Kidney (tissue), 14 donors: Measurements from ENCODE around the gene URB1. TPM values are rescaled to one million over a fixed set of nuclear protein-coding genes. Genes with fewer than 3 reads are reported as not detected.

ENCODE experiments used
- DNase-seq, 5 donors: peaks; one replicate each; pipeline ENCODE4 v3.0.0-alpha.2; 2013 to 2020
- FAIRE-seq: peaks from 2 replicates; lab custom pipeline; 2012; peaks lifted over from hg19 to GRCh38; lab: Jason Lieb, UNC
- H3K27ac ChIP-seq, 2 donors: one replicate each; pipeline ENCODE4 v1.7.0; 2013; ENCODE audit warnings: low read depth in 2 of 2, low read length in 2 of 2, inconsistent platforms in 1 of 2
- H3K27me3 ChIP-seq: one replicate; pipeline ENCODE4 v1.7.1; 2013; ENCODE audit warnings: low read length, inconsistent platforms; ENCODE audit not compliant: control insufficient read depth, insufficient read depth
- H3K36me3 ChIP-seq, 3 donors: one replicate each; pipeline versions ENCODE4 v1.7.0 to v1.7.1; 2013; ENCODE audit warnings: low read length in 3 of 3, control low read depth in 1 of 3, inconsistent platforms in 1 of 3; ENCODE audit not compliant: insufficient read depth in 3 of 3, control insufficient read depth in 2 of 3
- H3K4me1 ChIP-seq, 3 donors: one replicate each; pipeline versions ENCODE4 v1.7.0 to v1.7.1; 2013; ENCODE audit warnings: low read length in 3 of 3, inconsistent platforms in 1 of 3, low read depth in 1 of 3; ENCODE audit not compliant: control insufficient read depth in 2 of 3, insufficient read depth in 2 of 3
- H3K4me3 ChIP-seq, 3 donors: one replicate each; pipeline versions ENCODE4 v1.7.0 to v1.8.1; 2013; ENCODE audit warnings: low read length in 3 of 3, control low read depth in 1 of 3, inconsistent platforms in 1 of 3
- H3K9ac ChIP-seq, 3 donors: one replicate each; pipeline versions ENCODE4 v1.7.0 to v1.7.1; 2013; ENCODE audit warnings: low read length in 3 of 3, control low read depth in 1 of 3, inconsistent platforms in 1 of 3
- H3K9me3 ChIP-seq, 3 donors: one replicate each; pipeline versions ENCODE4 v1.7.0 to v1.7.1; 2013; ENCODE audit warnings: low read length in 3 of 3, control low read depth in 1 of 3, inconsistent platforms in 1 of 3; ENCODE audit not compliant: control insufficient read depth in 2 of 3, insufficient read depth in 1 of 3
- intact Hi-C: fragments of 100-400 bp; cut with DNase I; formaldehyde crosslinking; loops from one replicate; pipeline ENCODE4 v1.11.1; 2022
- polyA plus RNA-seq: library from polyadenylated mRNA; stranded (reverse); fragments of 350-450 nt; fragmentation: Illumina TruSeq; extraction: RNeasy Lipid Tissue Mini Kit (QIAGEN cat#74804); gene quantifications from one replicate; pipeline ENCODE4 v1.2.3, GENCODE V29; 2014; ENCODE audit warnings: low read depth, low replicate concordance; ENCODE audit not compliant: insufficient read depth
- total RNA-seq: library from RNA; stranded (reverse); fragmentation: NEBNext Ultra II Directional; extraction: Animal tissue kit (Norgen Biotek cat#: 25700); gene quantifications from one replicate; pipeline ENCODE4 v1.2.1, GENCODE V29; 2021
- TF ChIP-seq, protein P1 (sequence below): IDR thresholded peaks from 3 replicates; pipeline ENCODE4 v1.5.1; 2012; ENCODE audit warnings: mild to moderate bottlenecking, moderate library complexity, borderline replicate concordance; ENCODE audit not compliant: insufficient read depth; ENCODE audit errors: extremely low read depth
- donor health status: control.
- donor health status: control.
- donor health status: control.
- donor health status: control.
- donor health status: control.
- donor health status: DM: yes; HTN: yes; CAD: no.
- donor health status: Normal renal cell carcinoma (clear cell type).

The URB1 gene
- total and polyA plus RNA-seq, 2 donors from 2014 or later: 1.7 to 15.0 TPM

DNA sequence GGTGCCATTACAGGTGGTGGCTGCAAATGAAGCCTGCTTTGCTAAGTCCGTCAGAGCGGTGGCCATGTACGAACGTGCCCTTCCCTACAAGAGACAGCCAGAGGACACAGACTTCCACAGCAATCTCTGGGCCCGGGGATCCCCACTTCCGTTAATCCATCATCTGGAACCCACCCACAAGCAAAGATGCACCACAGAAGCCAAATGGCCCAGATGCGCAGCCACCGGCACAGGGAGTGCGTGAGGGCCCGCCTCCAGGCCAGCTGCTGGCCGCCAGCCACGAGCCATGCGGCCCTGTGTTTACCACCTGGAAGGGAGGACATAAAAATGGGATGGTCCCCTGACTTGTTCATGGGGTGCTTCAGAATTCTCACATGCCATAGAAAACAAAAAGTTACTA is 72.1 kb downstream of the URB1 start:
- H3K4me1 ChIP-seq: peaks cover 0 to 2% (median 0%) of the 10 kb centered on the region in 3 donors
- no peak overlapping the region for H3K4me3 ChIP-seq
- TF ChIP-seq, protein P1, sequence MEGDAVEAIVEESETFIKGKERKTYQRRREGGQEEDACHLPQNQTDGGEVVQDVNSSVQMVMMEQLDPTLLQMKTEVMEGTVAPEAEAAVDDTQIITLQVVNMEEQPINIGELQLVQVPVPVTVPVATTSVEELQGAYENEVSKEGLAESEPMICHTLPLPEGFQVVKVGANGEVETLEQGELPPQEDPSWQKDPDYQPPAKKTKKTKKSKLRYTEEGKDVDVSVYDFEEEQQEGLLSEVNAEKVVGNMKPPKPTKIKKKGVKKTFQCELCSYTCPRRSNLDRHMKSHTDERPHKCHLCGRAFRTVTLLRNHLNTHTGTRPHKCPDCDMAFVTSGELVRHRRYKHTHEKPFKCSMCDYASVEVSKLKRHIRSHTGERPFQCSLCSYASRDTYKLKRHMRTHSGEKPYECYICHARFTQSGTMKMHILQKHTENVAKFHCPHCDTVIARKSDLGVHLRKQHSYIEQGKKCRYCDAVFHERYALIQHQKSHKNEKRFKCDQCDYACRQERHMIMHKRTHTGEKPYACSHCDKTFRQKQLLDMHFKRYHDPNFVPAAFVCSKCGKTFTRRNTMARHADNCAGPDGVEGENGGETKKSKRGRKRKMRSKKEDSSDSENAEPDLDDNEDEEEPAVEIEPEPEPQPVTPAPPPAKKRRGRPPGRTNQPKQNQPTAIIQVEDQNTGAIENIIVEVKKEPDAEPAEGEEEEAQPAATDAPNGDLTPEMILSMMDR: no peak
- no peak for DNase-seq
- peaks cover 9 to 70% (median 34%) of the 10 kb centered on the region in 3 donors for H3K36me3 ChIP-seq
- no peak overlapping the region for H3K9ac ChIP-seq
- H3K9me3 ChIP-seq: no peaks in the 10 kb centered on the region
- no peak for FAIRE-seq
- H3K27ac ChIP-seq: no peak overlapping the region
- H3K27me3 ChIP-seq: no peaks in the 10 kb centered on the region
- intact Hi-C loops: no loop called here

DNA sequence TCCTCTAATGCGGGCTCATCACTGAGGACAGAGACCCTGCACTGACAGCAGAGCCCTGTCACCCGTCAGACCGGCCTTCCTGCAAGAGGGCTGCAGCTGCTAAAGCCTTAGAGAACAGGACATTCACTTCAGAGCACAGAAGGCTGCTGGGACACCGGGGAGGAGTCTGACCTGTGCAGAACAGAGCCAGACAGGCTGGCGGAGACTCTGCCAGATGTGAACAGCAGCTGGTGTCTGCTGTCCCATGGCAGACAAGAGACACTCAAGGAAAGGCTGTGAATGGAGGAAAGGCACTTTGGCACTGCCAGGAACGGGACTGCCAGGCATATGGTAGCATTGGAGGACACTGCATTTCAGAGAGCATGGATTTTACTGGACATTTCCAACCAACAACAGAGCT is 72.8 kb downstream of the URB1 start:
- no peak for FAIRE-seq
- TF ChIP-seq, protein P1: no peak
- Histone ChIP-seq H3K36me3 (peaks cover 9 to 70% (median 29%) of the 10 kb centered on the region in 3 donors), H3K27me3 (no peaks in the 10 kb centered on the region), H3K4me3 (no peak overlapping the region), H3K9ac (no peak overlapping the region), H3K9me3 (no peaks in the 10 kb centered on the region), H3K4me1 (peaks cover 0 to 2% (median 0%) of the 10 kb centered on the region in 3 donors), H3K27ac (no peak overlapping the region)
- intact Hi-C loops: no loop called here
- DNase-seq: peak in 1 of 5 donors; percentile 38

DNA sequence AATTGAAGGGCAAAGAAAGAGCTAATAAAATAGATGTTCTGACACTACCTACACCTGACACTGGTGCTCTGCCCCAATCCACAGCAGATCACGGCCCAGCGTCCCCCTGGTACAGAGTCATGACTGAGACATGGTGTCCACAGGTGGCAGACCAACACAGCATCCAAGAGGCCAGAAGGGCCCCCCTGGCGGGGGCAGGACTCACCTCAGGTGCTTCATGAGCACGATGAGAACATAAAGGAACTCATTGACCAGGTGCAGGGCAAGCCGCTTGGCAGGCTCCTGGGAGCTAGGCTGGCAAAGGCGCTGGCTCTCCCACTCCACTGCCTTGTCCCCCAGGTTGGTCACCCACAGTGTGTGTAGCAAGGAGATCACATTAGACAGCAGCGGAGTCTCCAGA is 73.8 kb downstream of the URB1 start:
- FAIRE-seq (no peak), DNase-seq (no peak)
- Histone ChIP-seq H3K9ac (no peak overlapping the region), H3K36me3 (peaks cover 6 to 68% (median 21%) of the 10 kb centered on the region in 3 donors), H3K4me3 (no peak overlapping the region), H3K4me1 (peaks cover 0 to 2% (median 0%) of the 10 kb centered on the region in 3 donors), H3K27me3 (no peaks in the 10 kb centered on the region), H3K27ac (no peak overlapping the region), H3K9me3 (no peaks in the 10 kb centered on the region)
- TF ChIP-seq, protein P1: no peak
- intact Hi-C loops: no loop called here

DNA sequence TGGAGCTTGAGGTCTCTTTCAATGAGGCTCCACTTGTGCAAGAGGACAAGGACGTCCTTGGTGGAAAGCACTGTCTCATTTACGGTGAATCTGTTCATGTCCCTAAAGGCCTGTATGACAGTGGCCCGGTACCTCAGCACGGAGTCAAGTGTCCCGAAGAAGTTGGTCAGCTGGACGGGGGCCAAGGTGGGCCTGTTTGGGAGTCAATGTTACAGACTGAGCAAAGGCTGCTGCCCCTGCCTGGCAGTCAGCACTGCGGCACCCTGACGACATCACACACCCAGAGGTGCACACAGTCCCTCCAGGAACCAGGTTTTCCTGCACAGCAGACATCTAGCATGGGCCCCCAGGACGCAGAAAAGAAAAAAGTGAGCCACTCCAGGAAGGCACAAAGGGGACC is 75.1 kb downstream of the URB1 start:
- no peak overlapping the region for H3K4me3 ChIP-seq
- FAIRE-seq (no peak), DNase-seq (no peak)
- peaks cover 2 to 55% (median 12%) of the 10 kb centered on the region in 3 donors for H3K36me3 ChIP-seq
- H3K4me1 ChIP-seq: peaks cover 0 to 2% (median 0%) of the 10 kb centered on the region in 3 donors
- no peaks in the 10 kb centered on the region for H3K9me3 ChIP-seq
- TF ChIP-seq, protein P1: no peak
- H3K27ac ChIP-seq: no peak overlapping the region
- no peak overlapping the region for H3K9ac ChIP-seq
- intact Hi-C loops: no loop called here
- H3K27me3 ChIP-seq: no peaks in the 10 kb centered on the region
